ENCODE data around the gene KLK13.

KLK13 gene

GRCh38 chr19:51064534-51065220 is at the start of gene KLK13:
Gene KLK13 (minus strand): TSS chr19:51065092. CDS start chr19:51065067, 25 bp downstream.
- no peak for DNase-seq (ENCODE audit: low read depth)

GRCh38 chr19:51114087-51114729 is 49.3 kb upstream of the KLK13 start:
- no peak for DNase-seq (ENCODE audit: low read depth)

GRCh38 chr19:51111606-51112005 is 46.7 kb upstream of the KLK13 start:
- DNase-seq (ENCODE audit: low read depth): no peak

GRCh38 chr19:51110666-51110971 is 45.7 kb upstream of the KLK13 start:
- DNase-seq (ENCODE audit: low read depth): no peak

GRCh38 chr19:51108805-51109146 is 43.9 kb upstream of the KLK13 start:
- DNase-seq (ENCODE audit: low read depth): no peak

GRCh38 chr19:51108066-51108804 is 43.3 kb upstream of the KLK13 start, which contains the start of gene CTU1:
Gene CTU1 (minus strand): TSS chr19:51108409. CDS start chr19:51104569, 3,840 bp downstream.
- peak; percentile 96 for DNase-seq (ENCODE audit: low read depth)

- no peak for DNase-seq (ENCODE audit: low read depth)
These were observed 42.6 kb upstream of the KLK13 start for GRCh38 chr19:51107406-51108065.

- no peak for DNase-seq (ENCODE audit: low read depth)
These were observed 39.0 kb upstream of the KLK13 start for GRCh38 chr19:51103926-51104341.

GRCh38 chr19:51102991-51103390 is 38.1 kb upstream of the KLK13 start:
- no peak for DNase-seq (ENCODE audit: low read depth)

GRCh38 chr19:51101171-51101865 is 36.4 kb upstream of the KLK13 start:
- no peak for DNase-seq (ENCODE audit: low read depth)

- no peak for DNase-seq (ENCODE audit: low read depth)
These were observed 35.7 kb upstream of the KLK13 start for GRCh38 chr19:51100601-51101000.

GRCh38 chr19:51099047-51099382 is 34.1 kb upstream of the KLK13 start:
- DNase-seq (ENCODE audit: low read depth): no peak

GRCh38 chr19:51098365-51099046 is 33.6 kb upstream of the KLK13 start:
- DNase-seq (ENCODE audit: low read depth): no peak

GRCh38 chr19:51097796-51098195 is 32.9 kb upstream of the KLK13 start:
- DNase-seq (ENCODE audit: low read depth): no peak

- peak; percentile 45 for DNase-seq (ENCODE audit: low read depth)
These were observed 32.4 kb upstream of the KLK13 start for GRCh38 chr19:51097166-51097738.

- DNase-seq (ENCODE audit: low read depth): no peak
These were observed 31.7 kb upstream of the KLK13 start for GRCh38 chr19:51096473-51097165.

- no peak for DNase-seq (ENCODE audit: low read depth)
These were observed 29.9 kb upstream of the KLK13 start for GRCh38 chr19:51094696-51095279.

GRCh38 chr19:51093510-51094345 is 28.8 kb upstream of the KLK13 start:
- DNase-seq (ENCODE audit: low read depth): no peak

- DNase-seq (ENCODE audit: low read depth): no peak
These were observed 28.2 kb upstream of the KLK13 start for GRCh38 chr19:51093101-51093500.
